Esophagus muscularis mucosa (tissue), 4 donors: ENCODE data around the gene TMEM54. TPM values are rescaled to one million over a fixed set of nuclear protein-coding genes. Genes with fewer than 3 reads are reported as not detected.

Source experiments
- DNase-seq: peaks from one replicate; pipeline ENCODE4 v3.0.0-alpha.2; 2017; ENCODE audit errors: extremely low spot score
- H3K27ac ChIP-seq, 4 donors: fragments of 200-600 bp; sonication (generic); replicated peaks in 1 of 4; 1 replicate in 3 of 4; 2 replicates in 1 of 4; pipeline ENCODE4 v1.5.1; 2016 to 2019; ENCODE audit warnings: mild to moderate bottlenecking in 1 of 4
- H3K27me3 ChIP-seq, 4 donors: fragments of 200-600 bp; sonication (generic); one replicate each; pipeline versions ENCODE4 v1.5.1 to v1.6.0; 2016 to 2019
- H3K36me3 ChIP-seq, 4 donors: fragments of 200-600 bp; sonication (generic); one replicate each; pipeline ENCODE4 v1.5.1; 2016 to 2019
- H3K4me1 ChIP-seq, 4 donors: fragments of 200-600 bp; sonication (generic); one replicate each; pipeline ENCODE4 v1.5.1; 2016 to 2019
- H3K4me3 ChIP-seq, 4 donors: fragments of 200-600 bp; sonication (generic); 1 replicate in 2 of 4; 2 replicates in 2 of 4; pipeline ENCODE4 v1.5.1; 2016 to 2019; ENCODE audit warnings: mild to moderate bottlenecking in 4 of 4, moderate library complexity in 1 of 4
- H3K9me3 ChIP-seq, 4 donors: fragments of 200-600 bp; sonication (generic); 1 replicate in 3 of 4; 2 replicates in 1 of 4; pipeline ENCODE4 v1.5.1; 2016 to 2019
- CTCF ChIP-seq, 3 experiments: fragments of 200-600 bp in 2 of 3; fragments of 450-650 bp in 1 of 3; sonication (generic) in 2 of 3; IDR thresholded peaks; one replicate each; pipeline ENCODE4 v1.5.1; 2017 to 2019; ENCODE audit warnings: antibody characterized with exemption in 3 of 3, mild to moderate bottlenecking in 2 of 3, moderate library complexity in 1 of 3
- EP300 ChIP-seq: sonication (generic); formaldehyde crosslinking; IDR thresholded peaks from one replicate; pipeline ENCODE4 v1.6.1; 2017; ENCODE audit warnings: antibody characterized with exemption
- POLR2A ChIP-seq: fragments of 450-650 bp; IDR thresholded peaks from one replicate; pipeline ENCODE4 v1.6.1; 2017; ENCODE audit warnings: antibody characterized with exemption, moderate library complexity, mild to moderate bottlenecking, low read depth
- POLR2AphosphoS5 ChIP-seq, 2 donors: sonication (generic); formaldehyde crosslinking; IDR thresholded peaks; one replicate each; pipeline ENCODE4 v1.6.1; 2017; ENCODE audit warnings: antibody characterized with exemption in 2 of 2
- WGBS: methylation state at CpG from one replicate; pipeline ENCODE4 v1.1.5; 2018; 5-methylcytosine and 5-hydroxymethylcytosine counted together
- intact Hi-C: fragments of 100-400 bp; cut with DNase I; formaldehyde crosslinking; loops from one replicate; pipeline ENCODE4 v1.15.1; 2023
- total RNA-seq, 4 donors: library from RNA; depleted of rRNA; stranded (reverse); fragments of >200 nt; gene quantifications; one replicate each; pipeline versions ENCODE4 v1.1.0 to v1.2.1, GENCODE V29; 2016

The TMEM54 gene
- total RNA-seq, 4 donors from 2014 or later, result 64.6 to 132 (median 118) TPM

- Histone ChIP-seq H3K9me3 (no peaks in the 10 kb centered on the region), H3K4me3 (no peak overlapping the region), H3K36me3 (peaks cover 4 to 30% (median 28%) of the 10 kb centered on the region in 4 donors), H3K4me1 (peaks cover 27 to 49% (median 47%) of the 10 kb centered on the region in 4 donors), H3K27ac (peak overlapping the region; percentile 20 to 65 (median 46)), H3K27me3 (peaks cover 0 to 6% (median 0%) of the 10 kb centered on the region in 4 donors)
- DNase-seq, result no peak
- WGBS, result 36% methylated on average over 3 of the region's 3 CpGs
- intact Hi-C loops, result no loop called here
- TF ChIP-seq POLR2AphosphoS5 (IDR thresholded peaks at IDR 0.05) (no peak), CTCF (IDR thresholded peaks at IDR 0.05) (no peak), EP300 (no peak), POLR2A (no peak)
These were observed 35.4 kb downstream of the TMEM54 start for GRCh38 chr1:32865639-32866405.

GRCh38 chr1:32864375-32865019 is 36.7 kb downstream of the TMEM54 start:
- peak overlapping the region in 2 of 4 donors; percentile 2 to 65 for H3K27ac ChIP-seq
- peaks cover 4 to 30% (median 28%) of the 10 kb centered on the region in 4 donors for H3K36me3 ChIP-seq
- TF ChIP-seq EP300 (no peak), POLR2A (no peak), POLR2AphosphoS5 (IDR thresholded peaks at IDR 0.05) (no peak), CTCF (IDR thresholded peaks at IDR 0.05) (no peak)
- no peak for DNase-seq
- no peaks in the 10 kb centered on the region for H3K27me3 ChIP-seq
- H3K4me1 ChIP-seq, result peaks cover 20 to 39% (median 36%) of the 10 kb centered on the region in 4 donors
- 90% methylated on average over 6 of the region's 8 CpGs for WGBS
- H3K4me3 ChIP-seq, result no peak overlapping the region
- H3K9me3 ChIP-seq, result no peaks in the 10 kb centered on the region
- intact Hi-C loops, result no loop called here

- DNase-seq, result no peak
- H3K4me3 ChIP-seq, result no peak overlapping the region
- H3K4me1 ChIP-seq, result peaks cover 20 to 39% (median 35%) of the 10 kb centered on the region in 4 donors
- H3K9me3 ChIP-seq, result no peaks in the 10 kb centered on the region
- intact Hi-C loops, result no loop called here
- TF ChIP-seq CTCF (IDR thresholded peaks at IDR 0.05), result no peak
- TF ChIP-seq POLR2A, result no peak
- TF ChIP-seq EP300, result no peak
- TF ChIP-seq POLR2AphosphoS5 (IDR thresholded peaks at IDR 0.05), result no peak
- no peaks in the 10 kb centered on the region for H3K27me3 ChIP-seq
- H3K27ac ChIP-seq, result no peak overlapping the region
- peaks cover 4 to 34% (median 29%) of the 10 kb centered on the region in 4 donors for H3K36me3 ChIP-seq
- 95% methylated on average over 1 of the region's 1 CpG for WGBS
These were observed 37.3 kb downstream of the TMEM54 start for GRCh38 chr1:32863881-32864245.

GRCh38 chr1:32863218-32863880 is 37.8 kb downstream of the TMEM54 start:
- no peak overlapping the region for H3K27ac ChIP-seq
- 84% methylated on average over 4 of the region's 4 CpGs for WGBS
- intact Hi-C loops, result no loop called here
- peaks cover 20 to 39% (median 35%) of the 10 kb centered on the region in 4 donors for H3K4me1 ChIP-seq
- no peaks in the 10 kb centered on the region for H3K27me3 ChIP-seq
- H3K4me3 ChIP-seq, result no peak overlapping the region
- H3K36me3 ChIP-seq, result peaks cover 4 to 39% (median 31%) of the 10 kb centered on the region in 4 donors
- no peak for TF ChIP-seq CTCF (IDR thresholded peaks at IDR 0.05)
- no peak for TF ChIP-seq POLR2AphosphoS5 (IDR thresholded peaks at IDR 0.05)
- TF ChIP-seq POLR2A, result no peak
- TF ChIP-seq EP300, result no peak
- DNase-seq, result no peak
- no peaks in the 10 kb centered on the region for H3K9me3 ChIP-seq
